GM12878 (cell line): ENCODE measurements around the gene THSD8. TPM values are rescaled to one million over a fixed set of nuclear protein-coding genes. Genes with fewer than 3 reads are reported as not detected.

Source experiments
- ATAC-seq: fragments of 200-7000 bp; cut with Tn5 transposase; 3 replicates; pipeline ENCODE4 v1.9.1; 2020; ENCODE audit warnings: mild to moderate bottlenecking, moderate library complexity
- BruUV-seq: library from RNA; stranded (reverse); fragments of 400-500 nt; replicated peaks from 2 replicates; lab custom pipeline; 2021; lab: Mats Ljungman, UMichigan
- CTCF ChIA-PET: fragments of 300-600 bp; sonication (Branson Sonifier 250); formaldehyde crosslinking; extraction: SDS; loops from one replicate; lab custom pipeline; 2021; ENCODE audit warnings: inconsistent platforms; lab: Yijun Ruan, JAX
- POLR2A ChIA-PET: fragments of 350-600 bp; formaldehyde crosslinking; extraction: SDS; loops from one replicate; lab custom pipeline; 2021; ENCODE audit warnings: inconsistent platforms; lab: Charles Lee
- RAD21 ChIA-PET: fragments of 300-600 bp; sonication (Branson Sonifier 250); formaldehyde crosslinking; loops from one replicate; lab custom pipeline; 2023; ENCODE audit warnings: antibody characterized with exemption; ENCODE audit not compliant: unreplicated experiment; lab: Charles Lee
- SMC1A ChIA-PET: fragments of 300-600 bp; sonication (Branson Sonifier 250); formaldehyde crosslinking; loops from one replicate; lab custom pipeline; 2023; ENCODE audit not compliant: unreplicated experiment, uncharacterized antibody; lab: Charles Lee
- DNase-seq: peaks from one replicate; pipeline ENCODE4 v3.0.0-alpha.2; 2011; ENCODE audit warnings: low read depth, low spot score
- FAIRE-seq: peaks from 3 replicates; lab custom pipeline; 2011; peaks lifted over from hg19 to GRCh38; lab: Jason Lieb, UNC
- H2AFZ ChIP-seq: 2 replicates; pipeline ENCODE4 v1.6.0; 2011; ENCODE audit warnings: low read depth, low read length, control low read depth; ENCODE audit not compliant: control insufficient read depth
- H3K27ac ChIP-seq: 2 replicates; pipeline ENCODE4 v1.5.1; 2011; ENCODE audit warnings: control low read depth; ENCODE audit not compliant: control insufficient read depth, insufficient read depth
- H3K27me3 ChIP-seq, 2 experiments: replicated peaks in 1 of 2; 2 replicates each; pipeline versions ENCODE4 v1.6.0 to v1.6.1; 2011; ENCODE audit warnings: low read length in 1 of 2; ENCODE audit not compliant: control insufficient read depth in 2 of 2, insufficient read depth in 2 of 2
- H3K36me3 ChIP-seq, 2 experiments: 2 replicates each; pipeline ENCODE4 v1.5.1; 2011; ENCODE audit warnings: low read length in 1 of 2; ENCODE audit not compliant: control insufficient read depth in 2 of 2, insufficient read depth in 2 of 2
- H3K4me1 ChIP-seq: 2 replicates; pipeline ENCODE4 v1.6.1; 2011; ENCODE audit warnings: mild to moderate bottlenecking, low read length, moderate library complexity, mixed read lengths; ENCODE audit not compliant: control insufficient read depth, insufficient read depth
- H3K4me2 ChIP-seq: 2 replicates; pipeline ENCODE4 v1.6.0; 2011; ENCODE audit warnings: control low read depth; ENCODE audit not compliant: control insufficient read depth, insufficient read depth
- H3K4me3 ChIP-seq: fragments of 200-600 bp; sonication (generic); 2 replicates; pipeline ENCODE4 v1.5.1; 2016
- H3K79me2 ChIP-seq: 2 replicates; pipeline ENCODE4 v1.6.0; 2011; ENCODE audit warnings: low read length; ENCODE audit not compliant: control insufficient read depth, insufficient read depth
- H3K9ac ChIP-seq: 2 replicates; pipeline ENCODE4 v1.8.0; 2011; ENCODE audit warnings: low read length, control low read depth, mixed read lengths; ENCODE audit not compliant: control insufficient read depth, insufficient read depth
- H3K9me3 ChIP-seq: replicated peaks from 3 replicates; pipeline ENCODE4 v1.5.1; 2011; ENCODE audit warnings: mild to moderate bottlenecking, low read length; ENCODE audit not compliant: control insufficient read depth, insufficient read depth
- H4K20me1 ChIP-seq: 2 replicates; pipeline ENCODE4 v1.6.0; 2011; ENCODE audit not compliant: control insufficient read depth, insufficient read depth
- BACH1 ChIP-seq: fragments of 450-650 bp; IDR thresholded peaks from 2 replicates; pipeline ENCODE4 v1.6.1; 2017; ENCODE audit warnings: mild to moderate bottlenecking, borderline replicate concordance
- IKZF1 ChIP-seq: fragments of 450-650 bp; conservative IDR thresholded peaks from 2 replicates; pipeline ENCODE4 v1.6.1; 2017; ENCODE audit warnings: antibody characterized with exemption, mild to moderate bottlenecking
- STAT1 ChIP-seq: fragments of 450-650 bp; conservative IDR thresholded peaks from 2 replicates; pipeline ENCODE4 v1.6.1; 2014; ENCODE audit warnings: antibody characterized with exemption, mild to moderate bottlenecking
- WGBS: methylation state at CpG from one replicate; pipeline ENCODE4 v1.1.6; 2016; ENCODE audit warnings: low lambda C conversion rate; ENCODE audit not compliant: insufficient replicate concordance, insufficient coverage; ENCODE audit errors: missing lambda C conversion rate; 5-methylcytosine and 5-hydroxymethylcytosine counted together
- in situ Hi-C: fragments of 300-500 bp; cut with MboI; formaldehyde crosslinking; loops from 9 replicates; pipeline ENCODE4 v1.14.3; 2018; ENCODE audit warnings: mixed read lengths
- intact Hi-C: fragments of 100-400 bp; cut with micrococcal nuclease; formaldehyde crosslinking; loops from one replicate; pipeline ENCODE4 v1.14.2; 2022; ENCODE audit not compliant: unreplicated experiment
- polyA plus RNA-seq, 11 experiments: library from polyadenylated mRNA; depleted of rRNA in 4 of 11; unstranded in 6 of 11; stranded (reverse) in 5 of 11; fragments of >200 nt; fragmentation: Nextera tagmentation in 4 of 11; fragmentation: Illumina TruSeq in 1 of 11; extraction: Ambion mirVana in 4 of 11; extraction: Trizol in 1 of 11; gene quantifications; 1 replicate in 1 of 11; 2 replicates in 10 of 11; pipeline versions ENCODE4 v1.2.1 to v1.2.3, GENCODE V29; 2011 to 2016; ENCODE audit warnings: inconsistent platforms in 2 of 11, missing spikeins in 2 of 11, low read depth in 1 of 11
- total RNA-seq, 4 experiments: library from RNA; depleted of rRNA in 3 of 4; stranded (reverse); fragments of >200 nt in 3 of 4; fragmentation: Illumina TruSeq in 1 of 4; extraction: Trizol in 1 of 4; gene quantifications; 2 replicates each; pipeline versions ENCODE4 v1.2.1 to v1.2.3, GENCODE V29; 2013 to 2021
- TF ChIP-seq, protein P1 (sequence below): fragments of 450-650 bp; formaldehyde crosslinking; IDR thresholded peaks from 2 replicates; pipeline ENCODE4 v1.4.0; 2022; ENCODE audit warnings: mild to moderate bottlenecking, moderate library complexity
- TF ChIP-seq, protein P2 (sequence below): fragments of 450-650 bp; IDR thresholded peaks from 2 replicates; pipeline ENCODE4 v1.6.1; 2017; ENCODE audit warnings: mild to moderate bottlenecking

Gene THSD8
- total and polyA plus RNA-seq, 10 of the 15 experiments (the other 5 are each of a cell fraction or from before 2014, with no cell fraction given), result 0.24 to 32.3 (median 21.3) TPM; not detected in 2

DNA sequence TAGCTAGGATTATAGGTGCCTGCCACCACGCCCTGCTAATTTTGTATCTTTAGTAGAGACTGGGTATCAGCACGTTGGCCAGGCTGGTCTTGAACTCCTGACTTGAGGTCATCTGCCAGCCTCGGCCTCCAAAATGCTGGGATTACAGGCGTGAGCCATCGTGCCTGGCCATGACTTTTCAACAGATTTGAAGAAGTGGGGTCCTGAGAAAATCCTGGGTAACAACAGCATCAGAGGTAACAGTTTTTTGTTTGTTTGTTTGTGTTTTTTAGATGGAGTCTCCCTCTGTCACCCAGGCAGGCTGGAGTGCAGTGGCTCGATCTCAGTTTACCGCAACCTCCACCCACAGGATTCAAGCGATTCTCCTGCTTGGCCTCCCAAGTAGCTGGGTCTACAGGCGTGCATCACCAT is 6.9 kb upstream of the THSD8 start:
- Histone ChIP-seq H4K20me1 (no peaks in the 10 kb centered on the region), H3K27me3 (no peaks in the 10 kb centered on the region), H3K79me2 (peaks cover 29% of the 10 kb centered on the region), H3K4me2 (no peak overlapping the region; the same call in 1 of the 2 replicates), H3K4me1 (peaks cover 24% of the 10 kb centered on the region), H3K27ac (no peak overlapping the region), H3K4me3 (no peak overlapping the region), H2AFZ (no peak overlapping the region), H3K9ac (no peak overlapping the region), H3K9me3 (no peaks in the 10 kb centered on the region; the same call in 2 of the 3 replicates), H3K36me3 (peaks cover 0 to 1% of the 10 kb centered on the region in 2 experiments; a peak in 2 of 4 replicates)
- intact Hi-C loops, result no loop called here
- ChIA-PET CTCF (interaction anchor here (1.1 to 12.9 kb wide), 10 partner anchors 17 to 191 kb away, joined by 3 to 537 read pairs (median 7); partner anchors contain the start of genes GET3, HOOK2 and RTBDN), POLR2A (interaction anchor here (0.7 to 8.2 kb wide), 4 partner anchors 8 to 114 kb away, joined by 5 to 303 read pairs (median 6); partner anchors contain the start of gene HOOK2), SMC1A (interaction anchor here (0.9 to 11.5 kb wide), 10 partner anchors 9 to 52 kb away, joined by 3 to 240 read pairs (median 11); partner anchors contain the start of gene RNASEH2A), RAD21 (interaction anchor here (0.7 to 11.4 kb wide), 12 partner anchors 11 to 354 kb away, joined by 3 to 303 read pairs (median 13); partner anchors contain the start of genes FBXW9, HOOK2, RNASEH2A and ZNF443)
- no peak for DNase-seq
- no TSS peak for BruUV-seq
- in situ Hi-C loops, result loop anchor here (5.0 kb wide), 1 partner anchor 33 kb away; no protein-coding TSS in a partner anchor
- no peak for FAIRE-seq
- no peak for ATAC-seq
- TF ChIP-seq BACH1, result no peak
- no peak for TF ChIP-seq STAT1
- TF ChIP-seq, protein P1, sequence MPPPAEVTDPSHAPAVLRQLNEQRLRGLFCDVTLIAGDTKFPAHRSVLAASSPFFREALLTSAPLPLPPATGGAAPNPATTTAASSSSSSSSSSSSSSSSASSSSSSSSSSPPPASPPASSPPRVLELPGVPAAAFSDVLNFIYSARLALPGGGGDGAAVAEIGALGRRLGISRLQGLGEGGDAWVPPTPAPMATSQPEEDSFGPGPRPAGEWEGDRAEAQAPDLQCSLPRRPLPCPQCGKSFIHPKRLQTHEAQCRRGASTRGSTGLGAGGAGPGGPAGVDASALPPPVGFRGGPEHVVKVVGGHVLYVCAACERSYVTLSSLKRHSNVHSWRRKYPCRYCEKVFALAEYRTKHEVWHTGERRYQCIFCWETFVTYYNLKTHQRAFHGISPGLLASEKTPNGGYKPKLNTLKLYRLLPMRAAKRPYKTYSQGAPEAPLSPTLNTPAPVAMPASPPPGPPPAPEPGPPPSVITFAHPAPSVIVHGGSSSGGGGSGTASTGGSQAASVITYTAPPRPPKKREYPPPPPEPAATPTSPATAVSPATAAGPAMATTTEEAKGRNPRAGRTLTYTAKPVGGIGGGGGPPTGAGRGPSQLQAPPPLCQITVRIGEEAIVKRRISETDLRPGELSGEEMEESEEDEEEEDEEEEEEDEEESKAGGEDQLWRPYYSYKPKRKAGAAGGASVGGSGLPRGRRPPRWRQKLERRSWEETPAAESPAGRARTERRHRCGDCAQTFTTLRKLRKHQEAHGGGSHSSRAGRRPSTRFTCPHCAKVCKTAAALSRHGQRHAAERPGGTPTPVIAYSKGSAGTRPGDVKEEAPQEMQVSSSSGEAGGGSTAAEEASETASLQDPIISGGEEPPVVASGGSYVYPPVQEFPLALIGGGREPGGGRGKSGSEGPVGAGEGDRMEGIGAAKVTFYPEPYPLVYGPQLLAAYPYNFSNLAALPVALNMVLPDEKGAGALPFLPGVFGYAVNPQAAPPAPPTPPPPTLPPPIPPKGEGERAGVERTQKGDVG (CRISPR knock-in tag), result no peak
- TF ChIP-seq IKZF1, result no peak
- TF ChIP-seq, protein P2, sequence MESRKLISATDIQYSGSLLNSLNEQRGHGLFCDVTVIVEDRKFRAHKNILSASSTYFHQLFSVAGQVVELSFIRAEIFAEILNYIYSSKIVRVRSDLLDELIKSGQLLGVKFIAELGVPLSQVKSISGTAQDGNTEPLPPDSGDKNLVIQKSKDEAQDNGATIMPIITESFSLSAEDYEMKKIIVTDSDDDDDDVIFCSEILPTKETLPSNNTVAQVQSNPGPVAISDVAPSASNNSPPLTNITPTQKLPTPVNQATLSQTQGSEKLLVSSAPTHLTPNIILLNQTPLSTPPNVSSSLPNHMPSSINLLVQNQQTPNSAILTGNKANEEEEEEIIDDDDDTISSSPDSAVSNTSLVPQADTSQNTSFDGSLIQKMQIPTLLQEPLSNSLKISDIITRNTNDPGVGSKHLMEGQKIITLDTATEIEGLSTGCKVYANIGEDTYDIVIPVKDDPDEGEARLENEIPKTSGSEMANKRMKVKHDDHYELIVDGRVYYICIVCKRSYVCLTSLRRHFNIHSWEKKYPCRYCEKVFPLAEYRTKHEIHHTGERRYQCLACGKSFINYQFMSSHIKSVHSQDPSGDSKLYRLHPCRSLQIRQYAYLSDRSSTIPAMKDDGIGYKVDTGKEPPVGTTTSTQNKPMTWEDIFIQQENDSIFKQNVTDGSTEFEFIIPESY, result no peak
- TF ChIP-seq, all 136 proteins: peak for 0
- WGBS, result 76% methylated on average over 9 of the region's 9 CpGs
